GM19035 (cell line): Measurements from ENCODE around the gene SKIL.

Experiments used
- ATAC-seq: cut with Tn5 transposase; IDR thresholded peaks from one replicate; pipeline ENCODE4 v1.9.1; 2021; ENCODE audit not compliant: unreplicated experiment

SKIL gene

GRCh38 chr3:170350515-170351413 is 6.8 kb upstream of the SKIL start:
- peak; percentile 36 for ATAC-seq

GRCh38 chr3:170352936-170353335 is 4.6 kb upstream of the SKIL start:
- no peak for ATAC-seq

- ATAC-seq: no peak
Observed at GRCh38 chr3:170353485-170353884, 4.0 kb upstream of the SKIL start.

GRCh38 chr3:170354760-170355159 is 2.8 kb upstream of the SKIL start:
- no peak for ATAC-seq

- ATAC-seq: peak; percentile 15
Observed at GRCh38 chr3:170355738-170356595, 1.5 kb upstream of the SKIL start.

GRCh38 chr3:170356596-170357175 is 829 bp upstream of the SKIL start:
- peak; percentile 48 for ATAC-seq

- ATAC-seq: peak; percentile 9
Observed at GRCh38 chr3:170358042-170359010, 811 bp downstream of the SKIL start.

GRCh38 chr3:170359178-170359704 is 1.7 kb downstream of the SKIL start:
- ATAC-seq: no peak

- no peak for ATAC-seq
Observed at GRCh38 chr3:170360466-170360865, 3.0 kb downstream of the SKIL start.

- ATAC-seq: no peak
Observed at GRCh38 chr3:170360916-170361315, 3.4 kb downstream of the SKIL start.

GRCh38 chr3:170361711-170362110 is 4.2 kb downstream of the SKIL start:
- ATAC-seq: no peak

GRCh38 chr3:170363471-170363994 is 6.0 kb downstream of the SKIL start:
- no peak for ATAC-seq

GRCh38 chr3:170364965-170365364 is 7.5 kb downstream of the SKIL start:
- ATAC-seq: no peak

GRCh38 chr3:170367797-170368196 is 10.3 kb downstream of the SKIL start:
- ATAC-seq: no peak

GRCh38 chr3:170368921-170369320 is 11.4 kb downstream of the SKIL start:
- ATAC-seq: no peak

GRCh38 chr3:170372190-170372879 is 14.8 kb downstream of the SKIL start:
- no peak for ATAC-seq

GRCh38 chr3:170383567-170383966 is 26.1 kb downstream of the SKIL start:
- ATAC-seq: no peak

GRCh38 chr3:170386468-170386867 is 29.0 kb downstream of the SKIL start:
- no peak for ATAC-seq

GRCh38 chr3:170387950-170388349 is 30.4 kb downstream of the SKIL start:
- ATAC-seq: no peak
